Stimulated activated CD8-positive, alpha-beta memory T cell treated with anti-CD3 and anti-CD28 coated beads, Interleukin-2, amount 100 ng/mL, for 48 hours (primary cell): ENCODE measurements around the gene ACTG1.

Source experiments
- DNase-seq, 2 donors: peaks; one replicate each; pipeline ENCODE4 v3.0.0-alpha.2; 2020; ENCODE audit warnings: low read depth in 2 of 2

Gene ACTG1

GRCh38 chr17:81512562-81513371 lies at the start of gene ACTG1:
ACTG1 (minus strand) TSS chr17:81512799; CDS start chr17:81512354, 445 bp downstream.
- DNase-seq: peak; percentile 85 to 87

GRCh38 chr17:81561494-81561885 lies 48.9 kb upstream of the ACTG1 start:
- DNase-seq: no peak

- DNase-seq: no peak
Observed at GRCh38 chr17:81558941-81559806, 46.6 kb upstream of the ACTG1 start.

GRCh38 chr17:81558115-81558468 lies 45.5 kb upstream of the ACTG1 start:
- no peak for DNase-seq

DNA sequence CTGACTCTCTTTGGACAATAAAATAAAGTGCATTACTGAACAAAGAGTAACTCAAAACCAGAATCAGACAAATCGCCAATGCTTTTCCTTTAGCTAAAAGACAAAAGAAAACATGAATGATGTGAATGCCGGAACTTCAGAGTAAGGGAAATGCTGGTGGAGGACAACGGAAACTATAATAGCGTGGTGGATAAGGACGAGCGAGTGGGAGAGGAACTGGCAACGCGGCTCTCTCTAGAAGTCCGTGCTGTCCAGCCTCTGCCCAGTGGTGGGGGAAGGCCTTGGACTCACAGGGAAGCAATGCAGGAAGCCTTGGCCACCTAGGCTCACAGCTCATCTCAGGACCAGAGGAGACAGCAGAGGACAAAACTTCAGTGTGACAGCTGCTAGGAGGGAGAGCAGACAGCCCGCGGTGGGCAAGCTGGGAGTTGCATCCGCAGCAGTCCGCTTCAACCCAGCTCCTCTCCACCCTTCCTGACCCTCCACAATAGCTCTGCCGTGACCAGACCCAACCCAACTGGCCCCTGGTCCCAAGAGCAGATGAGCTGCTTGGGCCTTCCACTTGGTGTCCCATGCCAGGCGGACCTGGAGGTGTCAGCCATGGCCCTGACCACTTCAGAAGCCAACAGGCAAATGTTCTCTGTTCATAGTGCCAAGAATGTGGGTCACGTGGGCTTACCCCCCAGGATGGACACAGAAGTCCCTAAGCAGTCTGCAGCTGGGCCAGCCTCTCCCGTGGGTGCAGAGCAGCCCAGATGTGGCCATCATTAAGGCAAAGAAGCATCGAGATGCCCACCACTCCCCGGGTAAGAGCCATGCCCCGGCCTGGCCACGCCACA lies 44.9 kb upstream of the ACTG1 start:
- no peak for DNase-seq

DNA sequence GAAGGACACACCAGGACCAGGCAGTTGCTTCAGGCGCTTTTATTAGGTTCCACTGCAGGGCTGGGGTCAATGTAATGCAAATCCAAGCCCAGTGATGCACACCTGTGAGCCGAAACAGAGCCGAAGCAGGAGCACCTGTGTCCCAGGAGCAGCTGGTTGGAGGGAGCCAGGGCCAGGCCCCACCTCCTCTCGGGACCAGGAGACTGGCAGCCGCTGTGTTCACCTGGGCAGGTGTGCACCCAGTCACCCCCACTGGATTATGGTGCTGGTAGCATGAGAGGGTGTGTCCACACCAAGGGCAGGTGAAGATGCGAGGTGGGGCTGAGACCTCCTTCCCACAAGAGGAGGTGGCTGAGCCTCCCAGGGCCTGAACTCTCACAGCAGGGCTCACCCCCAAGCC lies 44.3 kb upstream of the ACTG1 start:
- no peak for DNase-seq

- DNase-seq: no peak
Observed at GRCh38 chr17:81556175-81556691, 43.6 kb upstream of the ACTG1 start.

GRCh38 chr17:81553616-81554181 lies 41.1 kb upstream of the ACTG1 start:
- DNase-seq: no peak

- peak; percentile 67 to 75 for DNase-seq
Observed at GRCh38 chr17:81553018-81553615, 40.5 kb upstream of the ACTG1 start.

DNA sequence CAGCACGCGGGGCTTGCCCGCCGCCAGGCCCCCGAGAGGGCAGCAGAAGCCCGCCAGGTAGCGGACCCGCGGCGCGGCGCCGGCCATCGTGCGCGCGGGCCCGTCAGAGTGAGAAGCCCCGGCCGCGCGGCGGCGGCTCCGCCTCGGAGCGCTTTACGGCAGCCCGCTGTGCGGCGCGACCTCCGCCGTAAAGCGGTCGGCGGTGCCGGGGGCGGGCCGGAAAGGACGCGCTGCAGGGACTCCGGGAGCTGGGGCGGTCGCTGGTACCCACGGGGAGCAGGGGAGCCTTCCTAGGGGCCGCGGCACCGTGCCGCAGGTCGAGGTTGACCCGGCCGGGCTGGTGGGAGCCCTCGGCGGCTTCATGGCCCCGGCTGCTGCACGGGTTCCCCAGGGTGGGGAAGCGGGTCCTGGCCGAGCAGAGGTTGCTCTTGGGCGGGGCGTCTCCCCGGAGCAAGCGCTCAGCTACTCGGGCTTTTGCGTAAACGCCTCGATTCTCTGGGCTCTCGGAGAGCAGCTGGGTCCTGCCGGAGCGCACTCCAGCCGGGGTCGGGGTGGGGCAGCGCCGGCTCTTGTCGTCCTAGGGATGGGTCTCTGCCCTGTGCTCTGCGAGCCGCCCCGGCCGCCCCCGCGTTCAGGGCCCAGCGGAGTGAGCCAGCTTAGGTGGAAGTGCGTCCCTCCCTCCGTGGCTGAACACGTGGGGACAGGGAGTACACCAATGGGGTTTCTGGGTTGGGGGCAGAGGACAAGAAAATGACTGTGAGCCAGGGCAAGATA lies 39.8 kb upstream of the ACTG1 start, which contains the start of gene FAAP100:
FAAP100 (minus strand) TSS at position 110 of the 774 bp plus-strand sequence; CDS start at position 87, 23 bp downstream.
- peak; percentile 73 to 78 for DNase-seq

DNA sequence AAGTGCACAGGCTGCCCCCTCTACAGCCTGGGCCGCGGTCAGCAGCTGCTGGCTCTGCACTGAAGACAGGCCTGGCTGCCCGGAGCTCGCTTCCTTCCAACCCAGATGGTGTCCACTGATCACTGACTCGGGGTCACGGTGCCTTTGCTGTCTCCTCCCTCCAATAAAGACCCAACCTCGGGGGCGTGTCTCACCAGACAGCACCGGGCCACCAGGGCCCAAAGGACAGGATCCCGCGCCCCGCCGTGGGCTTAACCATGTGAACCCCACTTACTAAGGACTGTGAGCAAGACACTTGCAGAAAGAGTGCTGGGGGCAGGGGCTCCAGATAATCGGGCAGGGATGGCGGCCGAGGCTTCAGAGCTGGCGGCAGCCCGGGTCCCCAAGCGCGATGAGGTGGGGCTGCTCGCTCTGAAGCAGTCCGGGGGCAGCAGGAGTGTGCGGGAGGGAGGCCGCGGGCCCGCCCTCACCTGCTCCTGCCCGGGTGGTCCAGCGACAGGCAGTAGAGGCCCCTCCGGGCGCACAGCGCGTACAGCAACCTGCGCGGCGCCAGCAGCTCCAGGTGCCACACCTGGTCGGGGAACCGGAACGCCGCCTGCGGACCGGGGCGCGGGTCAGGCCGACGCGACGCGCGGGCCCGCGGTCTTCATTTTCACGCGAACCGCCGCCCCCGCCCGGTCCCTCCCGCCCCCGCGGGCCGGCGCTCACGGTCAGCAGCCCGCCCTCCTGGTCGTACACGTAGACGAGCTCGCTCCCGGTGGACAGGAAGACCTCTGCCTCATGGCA lies 39.1 kb upstream of the ACTG1 start:
- no peak for DNase-seq

DNA sequence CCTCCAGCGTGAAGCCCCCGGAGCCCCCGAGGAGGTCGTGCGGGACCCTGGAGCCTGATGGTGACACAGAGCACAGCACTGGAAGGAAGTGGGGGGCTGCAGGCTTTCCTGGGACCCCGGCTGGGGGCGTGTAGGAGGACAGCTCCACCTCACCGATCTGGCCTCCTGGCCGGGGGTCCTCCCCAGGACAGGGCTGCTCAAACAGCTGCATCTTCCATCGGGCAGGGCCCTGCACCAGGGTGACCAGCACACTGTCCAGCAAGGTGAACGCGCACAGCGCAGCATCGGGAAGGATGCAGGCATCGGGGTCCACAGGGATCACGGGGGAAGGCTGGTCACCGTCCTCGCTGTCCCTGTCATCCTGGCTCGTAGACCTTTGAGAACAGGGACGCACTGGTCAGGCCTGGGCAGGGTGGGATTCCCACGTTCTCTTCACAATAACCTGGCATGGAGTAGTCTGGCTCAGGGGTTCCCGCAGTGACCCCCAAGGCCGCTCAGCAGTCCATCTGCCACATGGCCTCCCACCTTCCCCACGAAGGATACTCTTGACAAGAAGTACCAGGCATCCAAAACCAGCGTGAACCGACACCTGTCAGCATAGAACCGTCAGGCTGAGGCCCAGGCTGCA lies 38.3 kb upstream of the ACTG1 start:
- DNase-seq: no peak

DNA sequence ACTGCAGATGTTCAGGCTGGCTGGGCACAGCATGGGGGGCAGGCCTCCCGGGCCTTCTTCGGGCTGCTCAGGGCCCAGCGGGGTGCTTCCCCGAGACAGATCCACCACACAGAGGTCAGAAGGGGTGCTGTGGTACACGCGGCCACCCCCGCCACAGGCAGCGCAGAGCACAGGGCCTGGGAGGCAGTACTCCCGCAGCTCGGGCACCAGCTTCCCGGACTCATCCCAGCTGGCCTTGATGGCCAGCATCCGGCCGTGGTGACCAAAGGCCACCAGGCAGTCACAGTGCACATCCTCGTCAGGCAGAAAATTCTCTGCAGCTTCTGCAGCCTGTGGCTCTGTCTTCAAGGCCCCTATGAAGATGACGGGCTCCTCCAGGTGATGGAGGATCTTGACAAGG lies 37.7 kb upstream of the ACTG1 start:
- DNase-seq: no peak

DNA sequence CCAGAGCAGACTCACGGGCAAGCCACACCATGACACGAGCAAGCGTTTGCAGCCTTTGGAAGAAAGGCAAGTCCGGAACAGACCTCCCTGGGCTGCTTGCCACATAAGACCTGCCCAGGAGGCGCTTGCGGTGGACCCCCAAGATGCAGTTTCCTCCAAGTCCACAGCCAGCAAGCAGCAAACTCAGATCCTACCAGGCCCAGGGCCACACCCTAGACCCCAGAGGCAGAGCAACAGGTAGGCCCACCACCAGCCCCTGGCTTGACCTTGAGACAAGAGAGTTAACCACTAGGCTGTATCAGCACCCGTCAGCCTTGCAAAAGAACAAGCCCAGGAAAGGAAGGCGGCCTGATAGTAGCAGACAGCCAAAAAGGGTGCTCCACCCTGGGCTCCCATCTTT lies 37.2 kb upstream of the ACTG1 start:
- DNase-seq: no peak

GRCh38 chr17:81549031-81549557 lies 36.5 kb upstream of the ACTG1 start:
- DNase-seq: no peak

DNA sequence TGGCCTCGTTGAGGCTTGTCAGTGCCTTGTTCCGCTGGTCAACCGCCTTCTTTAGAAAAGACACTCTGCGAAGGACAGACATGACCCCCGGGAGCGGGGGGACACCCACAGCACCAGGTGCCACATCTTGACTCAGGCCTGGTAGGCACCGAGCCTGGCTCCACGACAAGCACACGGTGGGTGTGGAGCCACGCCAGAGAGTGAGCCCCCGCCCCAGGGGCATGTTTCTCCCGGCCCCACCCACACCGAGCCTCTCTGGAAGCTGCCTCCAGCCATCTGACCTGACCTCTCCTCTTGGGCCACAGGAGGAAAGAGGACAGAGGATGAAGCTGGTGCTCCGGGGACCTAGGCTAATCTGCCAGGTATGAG lies 35.0 kb upstream of the ACTG1 start:
- DNase-seq: no peak

- no peak for DNase-seq
Observed at GRCh38 chr17:81546906-81547613, 34.5 kb upstream of the ACTG1 start.
